K562 (cell line): ENCODE data around the gene CNKSR1. TPM values are rescaled to one million over a fixed set of nuclear protein-coding genes. Genes with fewer than 3 reads are reported as not detected.
A peak's percentile ranks its signal among the peaks of the same experiment; 100 is the strongest.

Experiments
- ERF ChIP-seq: fragments of 450-650 bp; formaldehyde crosslinking; IDR thresholded peaks from 2 replicates; pipeline ENCODE4 v1.4.0; 2020; ENCODE audit warnings: mild to moderate bottlenecking, mixed read lengths
- HMG20A ChIP-seq: fragments of 450-650 bp; formaldehyde crosslinking; conservative IDR thresholded peaks from 2 replicates; pipeline ENCODE4 v1.4.0; 2020; ENCODE audit warnings: mild to moderate bottlenecking, mixed read lengths
- PHF20 ChIP-seq: fragments of 450-650 bp; IDR thresholded peaks from 2 replicates; pipeline ENCODE4 v1.6.1; 2018; ENCODE audit not compliant: partially characterized antibody
- TCF7 ChIP-seq: sonication (generic); IDR thresholded peaks from 2 replicates; pipeline ENCODE4 v1.6.1; 2016; ENCODE audit warnings: antibody characterized with exemption, borderline replicate concordance
- TCF7L2 ChIP-seq: fragments of 150-350 bp; IDR thresholded peaks from 2 replicates; pipeline ENCODE4 v1.6.1; 2016; ENCODE audit warnings: low read depth, mild to moderate bottlenecking, low read length, moderate library complexity
- ZNF253 ChIP-seq: fragments of 250-450 bp; sonication (Bioruptor Pico); conservative IDR thresholded peaks from 2 replicates; pipeline ENCODE4 v1.6.1; 2021; ENCODE audit warnings: mild to moderate bottlenecking
- polyA plus RNA-seq, 8 experiments: library from polyadenylated mRNA; depleted of rRNA in 4 of 8; stranded (reverse) in 5 of 8; unstranded in 3 of 8; fragments of >200 nt; fragmentation: Nextera tagmentation in 2 of 8; fragmentation: Illumina TruSeq in 1 of 8; extraction: Ambion mirVana in 2 of 8; extraction: Trizol in 1 of 8; gene quantifications; 2 replicates each; pipeline versions ENCODE4 v1.2.1 to v1.2.3, GENCODE V29; 2011 to 2014; ENCODE audit warnings: inconsistent platforms in 1 of 8, missing spikeins in 1 of 8
- total RNA-seq, 7 experiments: library from RNA; depleted of rRNA in 6 of 7; stranded (reverse); fragments of >200 nt in 6 of 7; fragmentation: Illumina TruSeq in 2 of 7; extraction: Trizol in 2 of 7; gene quantifications; 2 replicates each; pipeline versions ENCODE4 v1.2.1 to v1.2.3, GENCODE V29; 2011 to 2021; ENCODE audit warnings: low replicate concordance in 1 of 7
- TF ChIP-seq, protein P1 (sequence below): IDR thresholded peaks from 3 replicates; pipeline ENCODE4 v1.6.1; 2011; ENCODE audit warnings: borderline replicate concordance, mild to moderate bottlenecking, moderate library complexity; ENCODE audit not compliant: insufficient read length; ENCODE audit errors: extremely low read depth
- TF ChIP-seq, protein P2 (sequence below): fragments of 450-650 bp; IDR thresholded peaks from 2 replicates; pipeline ENCODE4 v1.6.1; 2016; ENCODE audit warnings: low read depth
- TF ChIP-seq, protein P3 (sequence below), 2 experiments: fragments of 450-650 bp; conservative IDR thresholded peaks; 2 replicates each; pipeline ENCODE4 v1.6.1; 2017; ENCODE audit warnings: mild to moderate bottlenecking in 2 of 2, moderate library complexity in 2 of 2
- TF ChIP-seq, protein P4 (sequence below), 3 experiments: IDR thresholded peaks in 2 of 3; conservative IDR thresholded peaks in 1 of 3; 2 replicates each; pipeline ENCODE4 v1.5.1; 2011 to 2012; ENCODE audit warnings: low read length in 3 of 3, mild to moderate bottlenecking in 3 of 3, control low read depth in 2 of 3, improper control_type of control experiment in 1 of 3, inconsistent platforms in 1 of 3, low read depth in 1 of 3, mixed read lengths in 1 of 3, moderate library complexity in 1 of 3; ENCODE audit not compliant: insufficient read depth in 2 of 3

The CNKSR1 gene
- total and polyA plus RNA-seq, 9 of the 15 experiments (the other 6 are each of a cell fraction or from before 2014, with no cell fraction given) = 0.03 to 2.8 (median 1.1) TPM

DNA sequence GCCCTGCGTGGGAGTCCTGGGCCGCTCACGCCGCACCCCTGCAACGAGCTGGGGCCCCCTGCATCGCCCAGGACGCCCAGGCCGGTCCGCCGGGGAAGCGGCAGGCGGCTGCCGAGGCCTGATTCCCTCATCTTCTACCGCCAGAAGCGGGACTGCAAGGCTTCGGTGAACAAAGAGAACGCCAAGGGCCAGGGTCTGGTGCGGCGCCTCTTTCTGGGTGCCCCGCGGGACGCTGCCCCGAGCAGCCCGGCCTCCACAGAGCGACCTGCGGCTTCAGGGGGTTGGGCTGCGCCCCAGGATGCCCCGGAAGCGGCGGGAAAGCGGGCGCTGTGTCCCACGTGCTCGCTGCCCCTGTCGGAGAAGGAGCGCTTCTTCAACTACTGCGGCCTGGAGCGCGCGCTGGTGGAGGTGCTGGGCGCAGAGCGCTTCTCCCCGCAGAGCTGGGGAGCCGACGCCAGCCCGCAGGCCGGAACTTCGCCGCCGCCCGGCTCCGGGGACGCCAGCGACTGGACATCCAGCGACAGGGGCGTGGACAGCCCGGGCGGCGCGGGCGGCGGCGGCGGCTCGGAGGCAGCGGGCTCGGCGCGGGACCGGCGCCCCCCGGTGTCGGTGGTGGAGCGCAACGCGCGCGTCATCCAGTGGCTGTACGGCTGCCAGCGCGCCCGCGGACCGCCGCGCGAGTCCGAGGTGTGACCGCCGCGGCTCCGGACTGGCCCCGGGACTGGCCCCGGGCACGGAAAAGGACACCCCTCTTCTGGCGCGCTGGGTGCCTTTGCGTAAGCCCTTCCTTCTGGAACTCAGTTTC lies 15.7 kb upstream of the CNKSR1 start (continued):
- TF ChIP-seq, protein P1, sequence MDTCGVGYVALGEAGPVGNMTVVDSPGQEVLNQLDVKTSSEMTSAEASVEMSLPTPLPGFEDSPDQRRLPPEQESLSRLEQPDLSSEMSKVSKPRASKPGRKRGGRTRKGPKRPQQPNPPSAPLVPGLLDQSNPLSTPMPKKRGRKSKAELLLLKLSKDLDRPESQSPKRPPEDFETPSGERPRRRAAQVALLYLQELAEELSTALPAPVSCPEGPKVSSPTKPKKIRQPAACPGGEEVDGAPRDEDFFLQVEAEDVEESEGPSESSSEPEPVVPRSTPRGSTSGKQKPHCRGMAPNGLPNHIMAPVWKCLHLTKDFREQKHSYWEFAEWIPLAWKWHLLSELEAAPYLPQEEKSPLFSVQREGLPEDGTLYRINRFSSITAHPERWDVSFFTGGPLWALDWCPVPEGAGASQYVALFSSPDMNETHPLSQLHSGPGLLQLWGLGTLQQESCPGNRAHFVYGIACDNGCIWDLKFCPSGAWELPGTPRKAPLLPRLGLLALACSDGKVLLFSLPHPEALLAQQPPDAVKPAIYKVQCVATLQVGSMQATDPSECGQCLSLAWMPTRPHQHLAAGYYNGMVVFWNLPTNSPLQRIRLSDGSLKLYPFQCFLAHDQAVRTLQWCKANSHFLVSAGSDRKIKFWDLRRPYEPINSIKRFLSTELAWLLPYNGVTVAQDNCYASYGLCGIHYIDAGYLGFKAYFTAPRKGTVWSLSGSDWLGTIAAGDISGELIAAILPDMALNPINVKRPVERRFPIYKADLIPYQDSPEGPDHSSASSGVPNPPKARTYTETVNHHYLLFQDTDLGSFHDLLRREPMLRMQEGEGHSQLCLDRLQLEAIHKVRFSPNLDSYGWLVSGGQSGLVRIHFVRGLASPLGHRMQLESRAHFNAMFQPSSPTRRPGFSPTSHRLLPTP = no peak
- TF ChIP-seq ERF (CRISPR knock-in tag) = peak; percentile 91
- TF ChIP-seq TCF7 = no peak
- TF ChIP-seq PHF20 = peak; percentile 46
- TF ChIP-seq, protein P2, sequence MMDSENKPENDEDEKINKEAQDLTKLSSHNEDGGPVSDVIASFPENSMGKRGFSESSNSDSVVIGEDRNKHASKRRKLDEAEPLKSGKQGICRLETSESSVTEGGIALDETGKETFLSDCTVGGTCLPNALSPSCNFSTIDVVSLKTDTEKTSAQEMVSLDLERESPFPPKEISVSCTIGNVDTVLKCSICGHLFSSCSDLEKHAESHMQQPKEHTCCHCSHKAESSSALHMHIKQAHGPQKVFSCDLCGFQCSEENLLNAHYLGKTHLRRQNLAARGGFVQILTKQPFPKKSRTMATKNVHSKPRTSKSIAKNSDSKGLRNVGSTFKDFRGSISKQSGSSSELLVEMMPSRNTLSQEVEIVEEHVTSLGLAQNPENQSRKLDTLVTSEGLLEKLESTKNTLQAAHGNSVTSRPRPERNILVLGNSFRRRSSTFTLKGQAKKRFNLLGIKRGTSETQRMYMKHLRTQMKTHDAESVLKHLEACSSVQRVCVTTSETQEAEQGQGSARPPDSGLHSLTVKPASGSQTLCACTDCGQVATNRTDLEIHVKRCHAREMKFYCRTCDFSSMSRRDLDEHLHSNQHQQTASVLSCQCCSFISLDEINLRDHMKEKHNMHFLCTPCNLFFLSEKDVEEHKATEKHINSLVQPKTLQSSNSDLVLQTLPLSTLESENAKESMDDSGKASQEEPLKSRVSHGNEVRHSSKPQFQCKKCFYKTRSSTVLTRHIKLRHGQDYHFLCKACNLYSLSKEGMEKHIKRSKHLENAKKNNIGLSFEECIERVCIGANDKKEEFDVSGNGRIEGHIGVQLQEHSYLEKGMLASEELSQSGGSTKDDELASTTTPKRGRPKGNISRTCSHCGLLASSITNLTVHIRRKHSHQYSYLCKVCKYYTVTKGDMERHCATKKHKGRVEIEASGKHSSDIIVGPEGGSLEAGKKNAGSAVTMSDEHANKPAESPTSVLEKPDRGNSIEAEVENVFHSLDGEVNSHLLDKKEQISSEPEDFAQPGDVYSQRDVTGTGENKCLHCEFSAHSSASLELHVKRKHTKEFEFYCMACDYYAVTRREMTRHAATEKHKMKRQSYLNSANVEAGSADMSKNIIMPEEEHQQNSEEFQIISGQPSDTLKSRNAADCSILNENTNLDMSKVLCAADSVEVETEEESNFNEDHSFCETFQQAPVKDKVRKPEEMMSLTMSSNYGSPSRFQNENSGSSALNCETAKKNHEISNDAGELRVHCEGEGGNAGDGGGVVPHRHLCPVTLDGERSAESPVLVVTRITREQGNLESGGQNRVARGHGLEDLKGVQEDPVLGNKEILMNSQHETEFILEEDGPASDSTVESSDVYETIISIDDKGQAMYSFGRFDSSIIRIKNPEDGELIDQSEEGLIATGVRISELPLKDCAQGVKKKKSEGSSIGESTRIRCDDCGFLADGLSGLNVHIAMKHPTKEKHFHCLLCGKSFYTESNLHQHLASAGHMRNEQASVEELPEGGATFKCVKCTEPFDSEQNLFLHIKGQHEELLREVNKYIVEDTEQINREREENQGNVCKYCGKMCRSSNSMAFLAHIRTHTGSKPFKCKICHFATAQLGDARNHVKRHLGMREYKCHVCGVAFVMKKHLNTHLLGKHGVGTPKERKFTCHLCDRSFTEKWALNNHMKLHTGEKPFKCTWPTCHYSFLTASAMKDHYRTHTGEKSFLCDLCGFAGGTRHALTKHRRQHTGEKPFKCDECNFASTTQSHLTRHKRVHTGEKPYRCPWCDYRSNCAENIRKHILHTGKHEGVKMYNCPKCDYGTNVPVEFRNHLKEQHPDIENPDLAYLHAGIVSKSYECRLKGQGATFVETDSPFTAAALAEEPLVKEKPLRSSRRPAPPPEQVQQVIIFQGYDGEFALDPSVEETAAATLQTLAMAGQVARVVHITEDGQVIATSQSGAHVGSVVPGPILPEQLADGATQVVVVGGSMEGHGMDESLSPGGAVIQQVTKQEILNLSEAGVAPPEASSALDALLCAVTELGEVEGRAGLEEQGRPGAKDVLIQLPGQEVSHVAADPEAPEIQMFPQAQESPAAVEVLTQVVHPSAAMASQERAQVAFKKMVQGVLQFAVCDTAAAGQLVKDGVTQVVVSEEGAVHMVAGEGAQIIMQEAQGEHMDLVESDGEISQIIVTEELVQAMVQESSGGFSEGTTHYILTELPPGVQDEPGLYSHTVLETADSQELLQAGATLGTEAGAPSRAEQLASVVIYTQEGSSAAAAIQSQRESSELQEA = no peak
- no peak for TF ChIP-seq ZNF253 (CRISPR knock-in tag)
- TF ChIP-seq TCF7L2 = no peak
- TF ChIP-seq, protein P3, sequence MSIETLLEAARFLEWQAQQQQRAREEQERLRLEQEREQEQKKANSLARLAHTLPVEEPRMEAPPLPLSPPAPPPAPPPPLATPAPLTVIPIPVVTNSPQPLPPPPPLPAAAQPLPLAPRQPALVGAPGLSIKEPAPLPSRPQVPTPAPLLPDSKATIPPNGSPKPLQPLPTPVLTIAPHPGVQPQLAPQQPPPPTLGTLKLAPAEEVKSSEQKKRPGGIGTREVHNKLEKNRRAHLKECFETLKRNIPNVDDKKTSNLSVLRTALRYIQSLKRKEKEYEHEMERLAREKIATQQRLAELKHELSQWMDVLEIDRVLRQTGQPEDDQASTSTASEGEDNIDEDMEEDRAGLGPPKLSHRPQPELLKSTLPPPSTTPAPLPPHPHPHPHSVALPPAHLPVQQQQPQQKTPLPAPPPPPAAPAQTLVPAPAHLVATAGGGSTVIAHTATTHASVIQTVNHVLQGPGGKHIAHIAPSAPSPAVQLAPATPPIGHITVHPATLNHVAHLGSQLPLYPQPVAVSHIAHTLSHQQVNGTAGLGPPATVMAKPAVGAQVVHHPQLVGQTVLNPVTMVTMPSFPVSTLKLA (conservative IDR thresholded peaks at IDR 0.05) = peak in 1 of 2 experiments; percentile 90; a peak in 3 of 4 replicates
- TF ChIP-seq, protein P4, sequence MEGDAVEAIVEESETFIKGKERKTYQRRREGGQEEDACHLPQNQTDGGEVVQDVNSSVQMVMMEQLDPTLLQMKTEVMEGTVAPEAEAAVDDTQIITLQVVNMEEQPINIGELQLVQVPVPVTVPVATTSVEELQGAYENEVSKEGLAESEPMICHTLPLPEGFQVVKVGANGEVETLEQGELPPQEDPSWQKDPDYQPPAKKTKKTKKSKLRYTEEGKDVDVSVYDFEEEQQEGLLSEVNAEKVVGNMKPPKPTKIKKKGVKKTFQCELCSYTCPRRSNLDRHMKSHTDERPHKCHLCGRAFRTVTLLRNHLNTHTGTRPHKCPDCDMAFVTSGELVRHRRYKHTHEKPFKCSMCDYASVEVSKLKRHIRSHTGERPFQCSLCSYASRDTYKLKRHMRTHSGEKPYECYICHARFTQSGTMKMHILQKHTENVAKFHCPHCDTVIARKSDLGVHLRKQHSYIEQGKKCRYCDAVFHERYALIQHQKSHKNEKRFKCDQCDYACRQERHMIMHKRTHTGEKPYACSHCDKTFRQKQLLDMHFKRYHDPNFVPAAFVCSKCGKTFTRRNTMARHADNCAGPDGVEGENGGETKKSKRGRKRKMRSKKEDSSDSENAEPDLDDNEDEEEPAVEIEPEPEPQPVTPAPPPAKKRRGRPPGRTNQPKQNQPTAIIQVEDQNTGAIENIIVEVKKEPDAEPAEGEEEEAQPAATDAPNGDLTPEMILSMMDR (IDR thresholded peaks at IDR 0.05 in 2 of 3, conservative IDR thresholded peaks at IDR 0.05 in 1 of 3; ENCODE audit: insufficient read depth in 2 of 3, low read depth in 1 of 3, low read length in 3 of 3) = peak; percentile 27 to 73 (median 63); a peak in 4 of 6 replicates
- TF ChIP-seq HMG20A (CRISPR knock-in tag) = no peak
